GM18502 (cell line): ENCODE results near the gene RARS1.
"Not testable (repeated sequence)": the region's sequence is repeated elsewhere in the genome, so short reads cannot be mapped to it uniquely, and the experiment has no call there.

Source experiments
- ATAC-seq: cut with Tn5 transposase; IDR thresholded peaks from one replicate; pipeline ENCODE4 v1.9.1; 2021; ENCODE audit warnings: mild to moderate bottlenecking; ENCODE audit not compliant: unreplicated experiment, poor library complexity

The RARS1 gene

GRCh38 chr5:168479166-168479565 is 7.1 kb upstream of the RARS1 start:
- no peak for ATAC-seq

GRCh38 chr5:168480601-168481000 is 5.7 kb upstream of the RARS1 start:
- no peak for ATAC-seq

- peak; percentile 92 for ATAC-seq
Measured at GRCh38 chr5:168481330-168481788, 4.9 kb upstream of the RARS1 start.

- ATAC-seq, result no peak
Measured at GRCh38 chr5:168482361-168482760, 3.9 kb upstream of the RARS1 start.

- no peak for ATAC-seq
Measured at GRCh38 chr5:168489059-168489458, 2.8 kb downstream of the RARS1 start.

- no peak for ATAC-seq
Measured at GRCh38 chr5:168494057-168494555, 7.8 kb downstream of the RARS1 start.

GRCh38 chr5:168502563-168503237 is 16.4 kb downstream of the RARS1 start:
- no peak for ATAC-seq

- ATAC-seq, result no peak
Measured at GRCh38 chr5:168513861-168514428, 27.7 kb downstream of the RARS1 start.

GRCh38 chr5:168525856-168526255 is 39.6 kb downstream of the RARS1 start:
- no peak for ATAC-seq

GRCh38 chr5:168527756-168528295 is 41.6 kb downstream of the RARS1 start:
- ATAC-seq, result no peak

- no peak for ATAC-seq
Measured at GRCh38 chr5:168528521-168529373, 42.5 kb downstream of the RARS1 start, which contains the start of gene FBLL1. Gene FBLL1, plus strand, starts transcription at chr5:168529305. Its CDS starts 200 bp downstream, at chr5:168529505.

GRCh38 chr5:168529374-168530234 is 43.3 kb downstream of the RARS1 start:
- no peak for ATAC-seq

- ATAC-seq, result no peak
Measured at GRCh38 chr5:168530621-168531150, 44.4 kb downstream of the RARS1 start.

GRCh38 chr5:168531191-168531590 is 44.9 kb downstream of the RARS1 start:
- ATAC-seq, result no peak

- ATAC-seq, result no peak
Measured at GRCh38 chr5:168531987-168532864, 46.0 kb downstream of the RARS1 start.

- not testable (repeated sequence) for ATAC-seq
Measured at GRCh38 chr5:168534351-168534750, 48.1 kb downstream of the RARS1 start.

GRCh38 chr5:168537176-168537575 is 50.9 kb downstream of the RARS1 start:
- ATAC-seq, result no peak

GRCh38 chr5:168549554-168549953 is 63.3 kb downstream of the RARS1 start:
- ATAC-seq, result no peak
